Hippocampal formation (tissue), 2 donors: ENCODE measurements around the gene BROX.

Source experiments
- DNase-seq, 2 donors: peaks; one replicate each; lab custom pipeline; 2025; lab: John Stamatoyannopoulos, UW

BROX gene

DNA sequence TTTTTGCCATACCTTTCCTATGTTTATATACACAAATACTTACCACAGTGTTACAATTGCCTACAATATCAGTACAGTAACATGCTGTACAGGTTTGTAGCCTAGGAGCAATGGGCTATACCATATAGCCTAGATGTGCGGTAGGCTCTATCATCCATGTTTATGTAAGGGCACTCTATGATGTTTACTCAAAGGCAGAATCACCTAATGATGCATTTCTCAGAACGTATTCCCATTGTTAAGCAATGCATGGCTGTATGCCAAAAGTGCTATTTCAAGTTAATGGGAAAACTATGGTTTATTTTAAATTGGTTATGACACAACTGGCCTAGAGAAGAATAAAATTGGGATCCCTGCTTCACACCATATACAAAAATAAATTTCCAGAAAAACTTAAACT lies 65.6 kb downstream of the BROX start:
- DNase-seq, result no peak

DNA sequence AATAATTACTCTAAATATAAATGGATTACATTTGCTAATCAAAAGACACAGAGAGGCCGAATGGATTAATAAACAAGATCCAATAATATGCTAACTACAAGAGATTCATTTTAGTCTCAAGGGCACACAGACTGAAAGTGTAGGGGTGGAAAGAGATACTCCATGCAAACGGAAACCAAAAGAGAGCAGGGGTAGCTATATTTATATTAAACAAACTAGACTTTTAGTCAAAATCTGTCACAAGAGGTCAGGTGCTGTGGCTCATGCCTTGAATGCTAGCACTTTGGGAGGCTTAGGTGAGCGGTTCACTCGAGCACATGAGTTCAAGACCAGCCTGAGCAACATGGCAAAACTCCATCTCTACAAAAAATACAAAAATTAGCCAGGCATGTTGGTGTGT lies 68.9 kb downstream of the BROX start:
- no peak for DNase-seq

GRCh38 chr1:222783051-222783450 lies 70.7 kb downstream of the BROX start:
- DNase-seq, result no peak

DNA sequence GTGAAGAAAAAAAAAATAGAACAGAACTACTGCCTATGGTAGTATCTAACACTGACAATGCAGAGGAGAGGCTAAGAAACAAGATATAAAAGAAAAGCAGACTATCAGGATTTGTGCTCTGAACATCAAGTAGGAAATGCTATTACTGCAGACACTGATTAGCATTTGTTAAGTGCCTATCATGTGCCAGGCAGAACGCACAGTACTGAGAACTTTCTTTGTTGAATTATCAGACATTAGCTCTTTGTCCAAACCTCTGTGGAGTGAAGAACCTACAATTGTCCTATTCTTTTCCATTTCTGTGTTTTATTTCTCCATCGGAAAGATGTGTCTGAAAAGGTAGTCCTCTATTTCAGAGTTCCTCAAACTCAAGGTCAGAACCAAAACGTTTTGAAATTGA lies 72.0 kb downstream of the BROX start:
- peak in 1 of 2 donors; percentile 44 for DNase-seq
